Ramos (cell line): ENCODE data around the gene HOXA9.

Experiments
- in situ Hi-C: fragments of 300-500 bp; cut with MboI; formaldehyde crosslinking; loops from one replicate; pipeline ENCODE4 v1.14.3; 2022; ENCODE audit warnings: low sequenced_read_pairs; ENCODE audit not compliant: unreplicated experiment

HOXA9 gene

GRCh38 chr7:27159266-27160144, 5.8 kb downstream of the HOXA9 start:
- in situ Hi-C loops = loop anchor here (10.0 to 25.0 kb wide), 4 partner anchors 485 to 1272 kb away; no protein-coding TSS in a partner anchor

GRCh38 chr7:27158436-27159265, 6.7 kb downstream of the HOXA9 start:
- in situ Hi-C loops = loop anchor here (10.0 to 25.0 kb wide), 4 partner anchors 484 to 1271 kb away; no protein-coding TSS in a partner anchor

- in situ Hi-C loops = loop anchor here (10.0 to 25.0 kb wide), 4 partner anchors 483 to 1271 kb away; no protein-coding TSS in a partner anchor
Measured at GRCh38 chr7:27157702-27158431, 7.5 kb downstream of the HOXA9 start.

GRCh38 chr7:27156916-27157701, 8.2 kb downstream of the HOXA9 start:
- in situ Hi-C loops = loop anchor here (10.0 to 25.0 kb wide), 4 partner anchors 482 to 1270 kb away; no protein-coding TSS in a partner anchor

GRCh38 chr7:27156508-27156898, 8.8 kb downstream of the HOXA9 start, which contains the start of gene HOXA7:
TSS of gene HOXA7 (minus strand) at chr7:27156675. CDS start at chr7:27156545, 130 bp downstream.
- in situ Hi-C loops = loop anchor here (10.0 to 25.0 kb wide), 4 partner anchors 482 to 1269 kb away; no protein-coding TSS in a partner anchor

GRCh38 chr7:27155816-27156507, 9.4 kb downstream of the HOXA9 start:
- in situ Hi-C loops = loop anchor here (10.0 to 25.0 kb wide), 4 partner anchors 481 to 1269 kb away; no protein-coding TSS in a partner anchor

GRCh38 chr7:27154901-27155815, 10.2 kb downstream of the HOXA9 start:
- in situ Hi-C loops = loop anchor here (10.0 to 25.0 kb wide), 4 partner anchors 480 to 1268 kb away; no protein-coding TSS in a partner anchor

- in situ Hi-C loops = loop anchor here (10.0 to 25.0 kb wide), 4 partner anchors 480 to 1267 kb away; no protein-coding TSS in a partner anchor
Measured at GRCh38 chr7:27154369-27154768, 11.0 kb downstream of the HOXA9 start.

GRCh38 chr7:27153526-27153925, 11.8 kb downstream of the HOXA9 start:
- in situ Hi-C loops = loop anchor here (10.0 to 25.0 kb wide), 4 partner anchors 479 to 1266 kb away; no protein-coding TSS in a partner anchor

- in situ Hi-C loops = loop anchor here (10.0 to 25.0 kb wide), 4 partner anchors 478 to 1266 kb away; no protein-coding TSS in a partner anchor
Measured at GRCh38 chr7:27152816-27153442, 12.4 kb downstream of the HOXA9 start.

GRCh38 chr7:27151931-27152815, 13.2 kb downstream of the HOXA9 start, which contains the start of gene HOXA3:
TSS of gene HOXA3 (minus strand) at chr7:27152583. CDS start at chr7:27110640, 41,943 bp downstream.
- in situ Hi-C loops = loop anchor here (10.0 to 25.0 kb wide), 4 partner anchors 477 to 1265 kb away; no protein-coding TSS in a partner anchor

GRCh38 chr7:27151341-27151930, 13.9 kb downstream of the HOXA9 start:
- in situ Hi-C loops = loop anchor here (10.0 to 25.0 kb wide), 4 partner anchors 477 to 1264 kb away; no protein-coding TSS in a partner anchor

- in situ Hi-C loops = loop anchor here (10.0 to 25.0 kb wide), 4 partner anchors 476 to 1263 kb away; no protein-coding TSS in a partner anchor
Measured at GRCh38 chr7:27150568-27151340, 14.6 kb downstream of the HOXA9 start.
